Panc1 (cell line): ENCODE results near the gene ATP11A. TPM values are rescaled to one million over a fixed set of nuclear protein-coding genes. Genes with fewer than 3 reads are reported as not detected.
A peak's percentile ranks its signal among the peaks of the same experiment; 100 is the strongest.

ENCODE experiments used
- ATAC-seq: fragments of 200-7000 bp; cut with Tn5 transposase; 2 replicates; pipeline ENCODE4 v1.9.1; 2020; ENCODE audit warnings: mild to moderate bottlenecking, moderate library complexity
- BruUV-seq: library from RNA; stranded (reverse); fragments of 400-500 nt; replicated peaks from 2 replicates; lab custom pipeline; 2021; lab: Mats Ljungman, UMichigan
- CTCF ChIA-PET: fragments of 300-600 bp; sonication (Branson Sonifier 250); formaldehyde crosslinking; loops from one replicate; lab custom pipeline; 2022; ENCODE audit warnings: antibody characterized with exemption; lab: Charles Lee
- POLR2A ChIA-PET: fragments of 300-600 bp; sonication (Branson Sonifier 250); formaldehyde crosslinking; loops from one replicate; lab custom pipeline; 2022; ENCODE audit warnings: antibody characterized with exemption; lab: Charles Lee
- DNase-seq: peaks from one replicate; pipeline ENCODE4 v3.0.0-alpha.2; 2010; ENCODE audit warnings: low read depth, low spot score
- H3K27ac ChIP-seq: 2 replicates; pipeline ENCODE4 v1.5.1; 2011; ENCODE audit warnings: mild to moderate bottlenecking, low read length, inconsistent platforms
- H3K27me3 ChIP-seq: fragments of 200-500 bp; sonication (Bioruptor generic); 2 replicates; pipeline ENCODE4 v1.6.0; 2014; ENCODE audit warnings: low read length, inconsistent platforms; ENCODE audit not compliant: control insufficient read depth, insufficient read depth
- H3K36me3 ChIP-seq: fragments of 200-500 bp; sonication (Bioruptor generic); 2 replicates; pipeline ENCODE4 v1.5.1; 2014; ENCODE audit warnings: inconsistent platforms, mild to moderate bottlenecking, low read length, moderate library complexity; ENCODE audit not compliant: control insufficient read depth, insufficient read depth
- H3K4me1 ChIP-seq: 2 replicates; pipeline ENCODE4 v1.5.1; 2011; ENCODE audit warnings: inconsistent platforms, mild to moderate bottlenecking, low read length, moderate library complexity; ENCODE audit not compliant: control insufficient read depth, insufficient read depth
- H3K4me3 ChIP-seq, 2 experiments: 2 replicates each; pipeline ENCODE4 v1.5.1; 2011 to 2012; ENCODE audit warnings: low read depth in 2 of 2, low read length in 2 of 2, mild to moderate bottlenecking in 2 of 2, inconsistent platforms in 1 of 2, moderate library complexity in 1 of 2
- H3K9me3 ChIP-seq: fragments of 200-500 bp; sonication (Bioruptor generic); 2 replicates; pipeline ENCODE4 v1.5.1; 2014; ENCODE audit warnings: low read depth, mild to moderate bottlenecking, inconsistent platforms, low read length, moderate library complexity; ENCODE audit not compliant: control insufficient read depth, insufficient read depth
- CTCF ChIP-seq: fragments of 450-650 bp; IDR thresholded peaks from 2 replicates; pipeline ENCODE4 v1.5.1; 2017; ENCODE audit warnings: mild to moderate bottlenecking
- POLR2AphosphoS5 ChIP-seq: IDR thresholded peaks from 2 replicates; pipeline ENCODE4 v1.6.1; 2012; ENCODE audit warnings: mild to moderate bottlenecking, low read depth, low read length, moderate library complexity
- REST ChIP-seq, 2 experiments: IDR thresholded peaks; 2 replicates each; pipeline ENCODE4 v1.6.1; 2011 to 2012; ENCODE audit warnings: low read depth in 2 of 2, control low read depth in 1 of 2, low read length in 1 of 2, mild to moderate bottlenecking in 1 of 2, moderate library complexity in 1 of 2; ENCODE audit not compliant: insufficient read depth in 1 of 2
- SIN3A ChIP-seq: IDR thresholded peaks from 2 replicates; pipeline ENCODE4 v1.6.1; 2012; ENCODE audit warnings: low read depth, mild to moderate bottlenecking, low read length, moderate library complexity, borderline replicate concordance; ENCODE audit not compliant: insufficient read depth
- TCF7L2 ChIP-seq: IDR thresholded peaks from 2 replicates; pipeline ENCODE4 v1.6.1; 2011; ENCODE audit warnings: mild to moderate bottlenecking, low read depth, low read length, inconsistent platforms
- in situ Hi-C: cut with HindIII; loops from 2 replicates; pipeline ENCODE4 v1.10.0; 2016; ENCODE audit warnings: low sequenced_read_pairs, low pct_unique_long_range_greater_than_20kb
- intact Hi-C: fragments of 100-400 bp; cut with micrococcal nuclease; formaldehyde crosslinking; loops from one replicate; pipeline ENCODE4 v1.10.0; 2022; ENCODE audit not compliant: unreplicated experiment
- total RNA-seq: library from RNA; stranded (reverse); gene quantifications from one replicate; pipeline ENCODE4 v1.2.1, GENCODE V29; 2021; ENCODE audit not compliant: unreplicated experiment

The ATP11A gene
- total RNA-seq, 1 experiment from 2014 or later = 85.8 TPM

DNA sequence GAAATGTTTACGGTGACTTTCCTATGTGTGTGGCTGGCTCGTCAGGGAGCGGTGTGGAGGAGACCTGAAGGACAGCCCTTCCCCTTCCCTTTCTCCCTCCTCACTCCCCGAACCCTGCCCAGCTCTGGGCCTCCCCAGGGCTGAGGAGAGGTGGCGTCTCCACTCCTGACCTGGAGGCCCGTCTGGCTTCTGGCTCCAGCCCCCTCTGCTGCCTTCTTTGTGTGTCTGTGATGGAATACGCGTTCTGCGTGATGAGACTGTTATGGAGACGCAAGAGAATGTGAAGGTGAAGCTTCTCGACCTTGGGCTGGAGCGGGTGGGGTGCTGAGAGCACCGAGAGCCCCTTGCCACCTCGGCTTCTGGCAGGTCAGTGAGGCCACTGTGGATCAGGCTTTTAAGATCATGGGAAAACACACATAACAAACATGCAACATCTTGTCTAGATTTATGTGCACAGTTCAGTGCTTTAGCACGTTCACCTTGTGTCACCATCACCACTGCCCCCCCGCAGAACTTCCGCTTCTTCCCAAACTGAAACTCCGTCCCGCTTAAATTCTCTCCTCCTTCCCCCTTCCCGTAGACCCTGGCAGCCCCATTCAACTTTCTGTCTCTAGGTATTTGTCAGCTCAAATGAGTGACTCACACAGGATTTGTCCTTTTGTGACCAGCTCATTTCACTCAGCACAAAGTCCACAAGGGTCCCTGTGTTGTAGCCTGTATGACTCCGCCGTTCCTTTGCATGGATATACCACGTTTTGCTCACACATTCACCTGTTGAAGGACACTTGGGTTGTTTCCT, 24.7 kb downstream of the ATP11A start:
- ATAC-seq = no peak
- no peak for DNase-seq
- H3K9me3 ChIP-seq = no peaks in the 10 kb centered on the region
- H3K4me1 ChIP-seq = peaks cover 66% of the 10 kb centered on the region
- H3K27me3 ChIP-seq = no peaks in the 10 kb centered on the region
- in situ Hi-C loops (no loop called here), intact Hi-C loops (no loop called here)
- H3K36me3 ChIP-seq = no peaks in the 10 kb centered on the region
- BruUV-seq = no TSS peak
- H3K4me3 ChIP-seq = no peak overlapping the region
- no peak for TF ChIP-seq CTCF
- TF ChIP-seq POLR2AphosphoS5 = no peak
- TF ChIP-seq TCF7L2 = no peak
- TF ChIP-seq REST (IDR thresholded peaks at IDR 0.05; ENCODE audit: insufficient read depth in 1 of 2, low read depth in 2 of 2, low read length in 1 of 2) = no peak
- TF ChIP-seq SIN3A = no peak
- ChIA-PET CTCF (no interaction called here), POLR2A (no interaction called here)
- peak overlapping the region; percentile 63 for H3K27ac ChIP-seq

GRCh38 chr13:112715210-112715609, 25.4 kb downstream of the ATP11A start:
- Histone ChIP-seq H3K4me3 (no peak overlapping the region), H3K9me3 (no peaks in the 10 kb centered on the region), H3K27ac (no peak overlapping the region), H3K4me1 (peaks cover 66% of the 10 kb centered on the region), H3K27me3 (no peaks in the 10 kb centered on the region), H3K36me3 (no peaks in the 10 kb centered on the region)
- DNase-seq (no peak), ATAC-seq (no peak)
- intact Hi-C loops = no loop called here
- in situ Hi-C loops = no loop called here
- POLR2A ChIA-PET = no interaction called here
- CTCF ChIA-PET = no interaction called here
- BruUV-seq = no TSS peak
- no peak for TF ChIP-seq CTCF
- TF ChIP-seq POLR2AphosphoS5 = no peak
- TF ChIP-seq REST (IDR thresholded peaks at IDR 0.05; ENCODE audit: insufficient read depth in 1 of 2, low read depth in 2 of 2, low read length in 1 of 2) = no peak
